ENCODE measurements around the gene ST6GAL1. TPM values are rescaled to one million over a fixed set of nuclear protein-coding genes. Genes with fewer than 3 reads are reported as not detected.

Gene ST6GAL1
- total RNA-seq, 2 experiments from 2014 or later: 84.6 to 99.2 TPM

GRCh38 chr3:186997061-186997460 is 66.7 kb downstream of the ST6GAL1 start:
- TF ChIP-seq CTCF (IDR thresholded peaks at IDR 0.05): no peak
- Mint-ChIP-seq H3K4me1 (ENCODE audit: low read depth) (peaks cover 40% of the 10 kb centered on the region), H3K27me3 (no peaks in the 10 kb centered on the region), H3K4me3 (no peak overlapping the region), H3K9me3 (peaks cover 2% of the 10 kb centered on the region), H3K36me3 (ENCODE audit: low read depth) (peaks cover 19% of the 10 kb centered on the region), H3K27ac (peak overlapping the region; percentile 57)
- ChIA-PET CTCF (interaction anchor here (0.8 to 1.0 kb wide), 2 partner anchors 12 to 148 kb away, joined by 3 read pairs; no protein-coding TSS in a partner anchor), POLR2A (interaction anchor here (0.6 kb wide), 1 partner anchor 62 kb away, joined by 3 read pairs; no protein-coding TSS in a partner anchor)
- DNase-seq: no peak
- no peak for ATAC-seq
- intact Hi-C loops (cut with micrococcal nuclease): no loop called here

DNA sequence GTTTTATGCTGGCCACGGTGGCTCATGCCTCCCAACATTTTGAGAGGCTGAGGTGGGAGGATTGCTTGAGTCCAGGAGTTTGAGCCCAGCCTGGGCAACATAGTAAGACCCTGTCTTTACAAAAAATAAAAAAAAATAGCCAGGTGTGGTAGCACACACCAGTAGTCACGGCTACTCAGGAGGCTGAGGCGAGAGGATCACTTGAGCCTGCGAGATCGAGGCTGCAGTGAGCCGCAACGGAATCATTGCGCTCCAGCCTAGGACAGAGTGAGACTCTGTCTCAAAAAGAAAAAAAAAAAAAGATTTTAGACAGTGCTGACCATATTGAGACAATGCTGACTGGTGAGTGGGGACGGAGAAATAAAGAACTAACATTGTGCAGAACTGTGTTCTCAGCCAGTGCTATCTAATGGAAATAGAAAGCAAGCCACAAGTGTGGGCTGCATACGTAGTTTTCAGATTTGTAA is 67.2 kb downstream of the ST6GAL1 start:
- H3K4me3 Mint-ChIP-seq: no peak overlapping the region
- H3K9me3 Mint-ChIP-seq: peaks cover 5% of the 10 kb centered on the region
- H3K36me3 Mint-ChIP-seq (ENCODE audit: low read depth): peaks cover 24% of the 10 kb centered on the region
- no peak for DNase-seq
- no peaks in the 10 kb centered on the region for H3K27me3 Mint-ChIP-seq
- peaks cover 45% of the 10 kb centered on the region for H3K4me1 Mint-ChIP-seq (ENCODE audit: low read depth)
- CTCF ChIA-PET: interaction anchor here (1.6 kb wide), 1 partner anchor 148 kb away, joined by 4 read pairs; no protein-coding TSS in a partner anchor
- intact Hi-C loops (cut with micrococcal nuclease): no loop called here
- no peak for TF ChIP-seq CTCF (IDR thresholded peaks at IDR 0.05)
- POLR2A ChIA-PET: no interaction called here
- ATAC-seq: no peak
- no peak overlapping the region for H3K27ac Mint-ChIP-seq

DNA sequence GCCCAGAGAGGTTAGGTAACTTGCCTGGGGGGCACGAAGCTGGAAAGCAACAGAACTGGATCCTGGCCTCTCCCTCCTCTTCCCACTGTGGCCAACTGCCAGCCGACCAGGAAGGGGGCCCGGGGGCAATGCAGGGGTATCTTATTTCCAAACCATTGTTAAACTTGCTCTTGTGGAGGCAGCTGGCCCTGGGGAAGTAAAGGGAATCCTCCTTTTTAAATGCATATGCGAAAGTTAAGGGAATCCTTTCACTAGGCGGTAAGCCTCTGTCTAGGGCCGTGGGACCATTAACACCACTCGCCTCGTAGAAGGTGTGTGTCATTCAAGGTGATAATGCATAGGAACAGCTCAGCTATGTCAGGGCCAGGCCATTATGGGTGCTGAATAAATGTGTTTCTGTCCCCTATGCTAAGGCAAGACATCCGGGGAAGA is 68.6 kb downstream of the ST6GAL1 start:
- TF ChIP-seq CTCF (IDR thresholded peaks at IDR 0.05): no peak
- ChIA-PET POLR2A (interaction anchor here (1.0 kb wide), 1 partner anchor 9 kb away, joined by 4 read pairs; no protein-coding TSS in a partner anchor), CTCF (interaction anchor here (1.6 kb wide), 1 partner anchor 149 kb away, joined by 4 read pairs; no protein-coding TSS in a partner anchor)
- Mint-ChIP-seq H3K9me3 (peaks cover 10% of the 10 kb centered on the region), H3K27me3 (no peaks in the 10 kb centered on the region), H3K4me3 (no peak overlapping the region), H3K27ac (no peak overlapping the region), H3K4me1 (ENCODE audit: low read depth) (peaks cover 50% of the 10 kb centered on the region), H3K36me3 (ENCODE audit: low read depth) (peaks cover 33% of the 10 kb centered on the region)
- no peak for ATAC-seq
- intact Hi-C loops (cut with micrococcal nuclease): no loop called here
- no peak for DNase-seq

DNA sequence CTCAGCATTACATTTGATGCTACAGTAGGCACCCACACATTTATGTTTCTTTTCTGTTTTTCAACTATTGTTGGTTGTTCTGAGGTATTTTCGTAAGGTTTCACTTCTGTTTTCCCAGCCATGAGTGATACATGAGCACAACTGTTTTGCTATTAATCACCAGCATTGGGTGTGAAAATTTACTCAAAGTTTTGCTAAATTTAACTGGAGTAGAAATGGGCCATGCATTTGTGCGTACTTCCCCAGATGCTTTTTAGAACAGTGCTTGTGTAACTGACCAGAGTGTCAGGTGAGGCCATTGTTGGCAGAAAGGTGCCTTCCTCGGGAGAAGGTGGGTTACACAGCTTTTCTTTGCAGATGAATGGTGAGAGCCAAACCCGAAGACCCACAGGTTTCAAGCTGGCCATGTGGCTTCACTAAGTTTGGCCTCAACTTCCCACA is 70.4 kb downstream of the ST6GAL1 start:
- TF ChIP-seq CTCF (IDR thresholded peaks at IDR 0.05): no peak
- peak; percentile 86 for ATAC-seq
- intact Hi-C loops (cut with micrococcal nuclease): no loop called here
- POLR2A ChIA-PET: interaction anchor here (1.2 to 3.0 kb wide), 2 partner anchors 25 to 69 kb away, joined by 5 to 16 read pairs; no protein-coding TSS in a partner anchor
- peak; percentile 64 for DNase-seq
- Mint-ChIP-seq H3K27ac (peak overlapping the region; percentile 89), H3K9me3 (peaks cover 16% of the 10 kb centered on the region), H3K27me3 (no peaks in the 10 kb centered on the region), H3K4me3 (peak overlapping the region; percentile 11), H3K36me3 (ENCODE audit: low read depth) (peaks cover 48% of the 10 kb centered on the region), H3K4me1 (ENCODE audit: low read depth) (peaks cover 63% of the 10 kb centered on the region)
- CTCF ChIA-PET: interaction anchor here (1.5 kb wide), 1 partner anchor 152 kb away, joined by 5 read pairs; no protein-coding TSS in a partner anchor

DNA sequence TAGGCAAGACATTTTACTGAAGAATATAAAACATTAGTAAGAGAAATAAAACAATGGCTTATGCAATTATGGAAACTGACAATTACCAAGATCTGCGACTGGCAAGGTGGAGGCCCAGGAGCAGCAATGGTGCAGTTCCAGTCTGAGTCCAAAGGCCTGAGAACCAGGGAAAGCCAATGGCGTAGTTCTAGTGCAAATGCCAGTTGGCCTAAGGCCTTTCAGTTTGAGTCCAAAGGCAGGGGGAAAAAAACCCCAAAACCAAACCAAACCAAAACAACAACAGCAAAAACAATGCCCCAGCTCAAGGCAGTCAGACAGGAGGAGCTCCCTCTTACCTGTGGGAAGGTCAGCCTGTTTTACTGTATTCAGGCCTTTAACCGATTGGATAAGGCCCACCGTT is 72.6 kb downstream of the ST6GAL1 start:
- H3K4me3 Mint-ChIP-seq: no peak overlapping the region
- intact Hi-C loops (cut with micrococcal nuclease): no loop called here
- H3K4me1 Mint-ChIP-seq (ENCODE audit: low read depth): peaks cover 72% of the 10 kb centered on the region
- CTCF ChIA-PET: no interaction called here
- peaks cover 65% of the 10 kb centered on the region for H3K36me3 Mint-ChIP-seq (ENCODE audit: low read depth)
- POLR2A ChIA-PET: no interaction called here
- no peaks in the 10 kb centered on the region for H3K27me3 Mint-ChIP-seq
- TF ChIP-seq CTCF (IDR thresholded peaks at IDR 0.05): no peak
- ATAC-seq (no peak), DNase-seq (no peak)
- no peak overlapping the region for H3K27ac Mint-ChIP-seq
- H3K9me3 Mint-ChIP-seq: peaks cover 23% of the 10 kb centered on the region

All from activated CD8-positive, alpha-beta T cell treated with anti-CD3 and anti-CD28 coated beads for 36 hours (primary cell).